ENCODE results near the gene TMEM63B. TPM values are rescaled to one million over a fixed set of nuclear protein-coding genes. Genes with fewer than 3 reads are reported as not detected.

Gene TMEM63B
- total and polyA plus RNA-seq, 9 of the 15 experiments (the other 6 are each of a cell fraction or from before 2014, with no cell fraction given): 0.14 to 39.4 (median 14.4) TPM

DNA sequence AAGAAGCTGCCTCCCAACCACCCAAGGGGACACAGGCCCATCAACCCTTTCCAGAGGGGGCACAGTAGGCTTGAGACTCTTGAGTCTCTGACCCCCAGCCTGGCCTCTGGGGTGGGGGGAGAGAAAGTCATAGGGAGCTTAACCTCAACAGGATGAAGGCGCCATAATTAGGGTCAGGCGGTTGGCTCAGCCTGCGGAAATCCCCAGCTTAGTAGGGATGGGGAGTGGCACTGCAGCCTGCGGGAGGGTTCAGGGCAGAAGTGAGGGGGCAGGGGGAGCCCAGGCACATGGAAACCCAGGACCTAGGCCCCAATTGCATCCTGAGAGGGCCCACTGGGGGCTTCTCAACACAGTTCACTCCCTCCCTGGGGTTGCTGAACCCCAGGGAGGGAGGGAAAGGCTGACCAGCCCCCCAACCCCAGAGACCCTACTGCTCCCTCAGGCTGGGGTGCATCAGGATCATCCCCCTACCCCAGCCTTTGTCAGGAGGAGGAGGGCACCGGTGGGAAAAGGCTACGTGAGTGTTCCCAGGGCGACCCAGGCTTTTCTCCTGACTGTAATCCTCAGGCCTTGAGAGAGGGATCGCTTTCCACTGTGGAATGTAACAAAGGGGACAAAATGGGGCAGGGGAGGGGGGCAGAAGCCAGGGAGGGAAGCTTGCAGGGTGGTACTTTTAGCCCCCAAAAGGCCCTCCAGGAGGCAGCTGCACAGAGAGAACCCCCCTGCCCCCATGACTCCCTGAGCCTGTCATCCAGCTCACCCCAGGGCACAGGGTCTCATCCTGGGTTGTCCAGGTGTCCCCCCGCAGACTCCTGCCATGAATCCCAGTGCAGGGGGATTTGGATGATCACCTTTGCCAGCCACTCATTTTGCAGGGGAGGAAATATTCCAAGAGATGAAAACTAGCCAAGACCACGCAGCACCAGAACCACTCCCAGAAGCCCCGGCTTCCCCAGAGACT, 46.5 kb upstream of the TMEM63B start (continued):
- TF ChIP-seq NFIX (CRISPR knock-in tag; IDR thresholded peaks at IDR 0.05; ENCODE audit: low read depth) (no peak), ARHGAP35 (IDR thresholded peaks at IDR 0.05; ENCODE audit: partially characterized antibody) (no peak), PRPF4 (IDR thresholded peaks at IDR 0.05; ENCODE audit: insufficient read depth, low read depth, low read length, poor library complexity, severe bottlenecking) (no peak)

DNA sequence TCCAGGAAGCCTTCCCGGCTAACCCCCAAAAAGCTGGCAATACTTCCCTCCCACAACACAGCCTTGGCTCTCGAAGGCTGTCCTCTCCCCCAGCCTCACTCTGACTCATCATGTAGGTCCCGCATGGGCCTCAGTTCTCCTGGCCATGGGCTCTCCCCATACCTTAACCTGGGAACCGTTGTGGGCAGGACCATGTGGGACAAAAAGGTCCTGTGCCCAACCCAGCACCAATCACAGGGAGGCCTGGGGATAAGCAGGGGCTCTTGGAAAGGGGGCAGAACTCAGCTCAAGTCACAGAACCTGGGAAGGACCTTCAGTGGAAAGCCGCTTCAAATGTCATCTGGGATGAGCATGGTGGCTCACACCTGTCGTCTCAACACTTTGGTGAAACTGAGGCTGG, 45.6 kb upstream of the TMEM63B start:
- Histone ChIP-seq H3K4me3 (no peak overlapping the region), H3K27ac (ENCODE audit: extremely low read depth, low read depth, low read length) (no peak overlapping the region), H3K9me3 (replicated peaks; ENCODE audit: control insufficient read depth, insufficient read depth, low read depth, low read length) (no peaks in the 10 kb centered on the region), H4K20me1 (replicated peaks; ENCODE audit: control insufficient read depth, insufficient read depth, low read length) (no peaks in the 10 kb centered on the region), H3K9ac (ENCODE audit: insufficient read depth in 1 of 2, low read depth in 2 of 2, low read length in 2 of 2) (peak overlapping the region in 1 of 2 experiments; percentile 32; a peak in 1 of 4 replicates), H2AFZ (ENCODE audit: low read depth, low read length) (no peak overlapping the region), H3K4me2 (ENCODE audit: insufficient read depth, low read length) (no peak overlapping the region), H3K4me1 (replicated peaks in 1 of 2; ENCODE audit: control insufficient read depth in 2 of 2, insufficient read depth in 2 of 2, low read length in 2 of 2) (peaks cover 21 to 29% of the 10 kb centered on the region in 2 experiments; a peak in 4 of 5 replicates), H3K9me1 (ENCODE audit: control insufficient read depth, insufficient read depth, low read length) (no peaks in the 10 kb centered on the region), H3K79me2 (ENCODE audit: control insufficient read depth, insufficient read depth, low read length) (no peaks in the 10 kb centered on the region; the same call in 2 of the 3 replicates), H3K27me3 (ENCODE audit: control insufficient read depth in 2 of 2, insufficient read depth in 2 of 2, low read length in 2 of 2) (no peaks in the 10 kb centered on the region; a peak in 1 of 5 replicates), H3K36me3 (ENCODE audit: control insufficient read depth, insufficient read depth, low read length) (no peaks in the 10 kb centered on the region; the same call in 2 of the 3 replicates)
- CTCF ChIA-PET (ENCODE audit: low intra/inter-chr PET ratio): interaction anchor here (0.5 to 0.7 kb wide), 2 partner anchors 19 to 458 kb away, joined by 3 read pairs; no protein-coding TSS in a partner anchor
- intact Hi-C loops (cut with micrococcal nuclease) (no loop called here), in situ Hi-C loops (cut with MboI) (no loop called here)
- POLR2A ChIA-PET: no interaction called here
- TF ChIP-seq HOMEZ (CRISPR knock-in tag; IDR thresholded peaks at IDR 0.05) (no peak), ZC3H4 (CRISPR knock-in tag; IDR thresholded peaks at IDR 0.05; ENCODE audit: borderline replicate concordance) (no peak), RUNX1 (IDR thresholded peaks at IDR 0.05; ENCODE audit: low read depth) (no peak), FOXJ3 (CRISPR knock-in tag; IDR thresholded peaks at IDR 0.05) (no peak), ZNF134 (CRISPR knock-in tag; conservative IDR thresholded peaks at IDR 0.05) (no peak), JUN (IDR thresholded peaks at IDR 0.05; ENCODE audit: borderline replicate concordance, low read depth, low read length) (no peak), JUN (CRISPR knock-in tag; IDR thresholded peaks at IDR 0.05; ENCODE audit: borderline replicate concordance) (no peak), CSDE1 (IDR thresholded peaks at IDR 0.05) (no peak)
- ATAC-seq: no peak
- 46% methylated on average over 6 of the region's 6 CpGs for WGBS (ENCODE audit: insufficient coverage, low coverage, missing lambda C conversion rate)
- no peak for FAIRE-seq
- no TSS peak for BruUV-seq (replicated peaks)
- DNase-seq (ENCODE audit: extremely low read depth in 1 of 4, low spot score in 3 of 4): no peak
